OCI-M1 (cell line): ENCODE results near the gene SYT12.
"Not testable (repeated sequence)": the region's sequence is repeated elsewhere in the genome, so short reads cannot be mapped to it uniquely, and the experiment has no call there.

Source experiments
- DNase-seq: peaks from one replicate; lab custom pipeline; 2025; lab: John Stamatoyannopoulos, UW

Gene SYT12

DNA sequence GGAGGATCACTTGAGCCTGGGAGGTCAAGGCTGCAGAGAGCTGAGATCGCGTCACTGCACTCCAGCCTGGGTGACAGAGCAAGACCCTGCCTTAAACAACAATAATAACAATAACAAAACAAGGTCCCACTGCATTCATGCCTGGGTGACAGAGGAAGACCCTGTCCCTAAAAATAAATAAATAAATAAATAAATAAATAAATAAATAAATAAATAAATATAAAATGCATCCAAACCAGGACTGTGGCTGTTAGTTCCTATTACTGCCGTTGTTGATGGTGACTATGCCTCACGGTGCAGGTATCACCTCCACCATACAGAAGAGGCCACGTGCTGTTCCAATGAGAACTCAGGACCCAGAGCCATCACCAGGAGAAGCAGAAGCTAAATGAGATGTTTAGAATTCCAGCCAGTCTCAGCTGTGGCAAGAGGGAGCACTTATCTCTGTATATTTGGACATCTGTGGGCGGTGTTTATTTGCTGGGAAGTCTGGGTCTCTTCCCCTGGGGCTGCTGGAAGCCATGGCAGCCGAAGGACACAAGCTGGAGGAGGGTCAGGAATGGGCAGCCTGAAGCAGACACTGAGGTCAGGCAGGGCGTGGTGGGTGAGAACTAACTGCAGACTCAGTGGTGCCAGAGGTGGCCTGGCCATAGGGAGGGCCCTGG, 26.2 kb upstream of the SYT12 start:
- DNase-seq = no peak

- DNase-seq = no peak
Measured at GRCh38 chr11:66999555-66999954, 23.4 kb upstream of the SYT12 start.

GRCh38 chr11:67001332-67001731, 21.6 kb upstream of the SYT12 start:
- no peak for DNase-seq

GRCh38 chr11:67002297-67002913, 20.5 kb upstream of the SYT12 start:
- no peak for DNase-seq

DNA sequence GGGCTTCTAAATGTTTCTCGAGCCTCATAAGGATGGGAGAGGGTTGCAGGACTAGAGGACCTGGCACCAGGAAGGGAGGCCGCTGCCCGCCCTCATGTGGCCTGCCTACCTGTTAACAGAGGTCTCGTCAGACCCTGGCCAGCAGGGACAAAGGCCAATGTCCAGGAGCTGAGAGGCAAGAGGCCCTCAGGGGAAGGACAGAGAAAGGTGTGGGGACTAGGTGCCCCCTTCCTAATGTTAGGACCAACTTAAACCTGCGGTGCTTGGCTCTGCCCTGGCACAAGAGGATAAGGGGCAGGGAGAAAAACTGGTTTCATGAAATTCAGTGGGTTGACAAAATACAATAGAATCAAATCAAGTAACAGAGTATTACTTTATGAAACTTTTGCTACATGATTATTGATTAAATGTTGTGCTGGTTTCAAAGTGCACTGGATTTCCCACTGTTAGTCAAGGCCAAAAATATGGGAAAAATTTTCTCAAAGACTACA, 20.0 kb upstream of the SYT12 start:
- no peak for DNase-seq

DNA sequence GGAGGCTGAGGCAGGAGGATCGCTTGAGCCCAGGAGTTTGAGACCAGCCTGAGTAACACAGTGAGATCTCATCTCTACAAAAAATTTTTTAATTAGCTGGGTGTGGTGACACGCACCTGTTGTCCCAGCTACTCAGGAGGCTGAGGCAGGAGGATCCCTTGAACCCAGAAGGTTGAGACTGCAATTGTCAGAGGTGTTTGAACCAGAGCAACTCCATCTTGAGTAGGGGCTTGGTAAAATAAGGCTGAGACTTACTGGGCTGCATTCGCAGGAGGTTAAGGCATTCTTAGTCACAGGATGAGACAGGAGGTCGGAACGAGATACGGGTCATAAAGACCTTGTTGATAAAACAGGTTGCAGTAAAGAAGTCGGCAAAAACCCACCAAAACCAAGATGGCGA, 17.7 kb upstream of the SYT12 start:
- DNase-seq = not testable (repeated sequence)

GRCh38 chr11:67006029-67006884, 16.7 kb upstream of the SYT12 start:
- DNase-seq = peak; percentile 93

GRCh38 chr11:67007126-67007525, 15.8 kb upstream of the SYT12 start:
- DNase-seq = no peak

- DNase-seq = no peak
Measured at GRCh38 chr11:67010296-67010905, 12.5 kb upstream of the SYT12 start.

DNA sequence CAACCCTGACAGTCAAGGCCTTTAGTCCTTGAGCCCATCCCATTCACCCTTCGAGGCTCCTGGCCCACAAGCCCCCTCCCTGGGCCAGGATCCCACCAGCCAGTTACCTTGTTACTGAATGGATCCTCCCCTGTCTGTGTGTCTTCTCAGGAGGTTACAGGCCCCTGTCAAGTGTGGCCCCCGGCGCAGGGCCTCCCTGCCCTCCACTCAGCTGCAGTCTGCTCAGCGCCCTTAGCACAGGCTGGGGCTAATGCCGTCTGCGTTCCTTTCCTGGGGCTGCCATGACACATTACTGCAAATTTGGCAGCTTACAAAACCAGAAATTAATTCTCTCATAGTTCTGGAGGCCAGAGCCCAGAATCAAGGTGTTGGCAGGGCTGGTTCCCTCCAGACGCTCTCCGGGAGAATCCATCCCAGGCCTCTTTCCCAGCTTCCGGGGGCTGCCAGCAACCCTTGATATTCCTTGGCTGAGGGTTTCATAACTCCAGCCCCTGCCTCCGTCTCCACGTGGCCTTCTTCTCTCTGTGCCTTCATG, 9.4 kb upstream of the SYT12 start:
- no peak for DNase-seq

- DNase-seq = no peak
Measured at GRCh38 chr11:67014343-67014742, 8.6 kb upstream of the SYT12 start.

DNA sequence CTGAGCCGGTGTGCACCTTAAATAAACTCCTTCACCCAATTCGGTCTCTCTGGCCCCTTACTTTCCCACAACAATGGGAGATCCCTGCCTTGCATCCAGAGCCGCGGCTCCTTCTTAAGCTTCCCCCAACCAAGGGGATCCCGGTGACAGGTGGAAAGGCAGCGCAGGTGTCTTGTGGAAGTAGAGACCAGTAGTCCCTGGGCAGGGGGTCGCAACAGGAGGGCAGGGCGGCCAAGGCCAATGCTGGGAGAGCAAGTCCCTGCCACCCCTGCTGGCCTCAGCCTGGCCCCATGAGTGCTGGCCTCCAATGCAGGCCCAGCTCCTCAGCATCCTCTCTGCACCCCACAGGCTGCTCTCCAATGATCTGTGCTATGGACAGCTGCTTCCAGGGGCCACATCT, 7.9 kb upstream of the SYT12 start:
- no peak for DNase-seq

DNA sequence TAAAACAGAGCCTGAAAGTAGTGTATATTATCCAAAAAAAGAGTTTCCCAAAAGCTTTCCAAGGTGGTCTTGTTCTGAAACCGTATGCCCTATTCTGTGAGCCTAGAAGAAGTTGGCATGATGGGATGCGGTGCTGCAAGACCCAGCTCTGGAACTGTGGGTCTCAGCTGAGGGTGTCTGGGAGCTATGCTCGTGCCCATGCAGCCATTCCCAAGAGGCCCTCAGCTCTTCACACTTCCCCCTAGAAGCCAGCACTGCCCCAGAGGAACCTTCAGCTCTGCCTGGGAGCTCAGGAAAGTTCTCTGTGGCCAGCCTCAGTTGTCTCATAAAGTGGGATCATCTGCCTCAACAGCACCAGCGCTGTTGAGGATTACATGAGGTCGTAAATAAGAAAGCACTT, 6.4 kb upstream of the SYT12 start:
- no peak for DNase-seq

GRCh38 chr11:67020949-67021348, 2.0 kb upstream of the SYT12 start:
- DNase-seq = no peak

DNA sequence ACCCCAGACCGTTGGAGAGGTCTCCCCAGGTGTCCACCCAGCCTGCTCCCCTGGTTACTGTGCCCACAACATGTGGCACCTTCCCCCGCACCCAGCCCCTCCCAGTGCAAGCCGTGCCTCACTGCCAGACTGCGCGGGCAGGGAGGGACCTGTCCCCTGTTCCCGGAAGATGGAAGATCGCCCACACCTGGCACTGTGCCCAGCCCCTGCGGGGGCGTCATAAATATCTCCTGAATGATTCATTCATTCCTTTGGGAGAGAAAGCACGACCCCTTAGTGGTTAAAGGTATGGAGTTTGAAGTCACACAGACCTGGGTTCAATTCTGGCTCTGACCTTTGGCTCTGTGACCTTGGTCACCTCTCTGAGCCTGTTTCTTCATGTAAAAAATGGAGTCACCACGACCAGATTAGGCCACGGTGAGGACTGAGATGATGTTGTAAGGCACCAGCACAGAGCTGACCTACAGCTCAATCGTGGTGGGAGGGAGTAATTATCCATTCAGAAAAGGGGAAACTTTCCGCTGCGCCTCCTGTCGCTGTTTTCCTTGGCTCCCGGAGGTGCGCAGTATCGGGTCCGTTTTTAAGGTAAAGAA, 497 bp upstream of the SYT12 start:
- DNase-seq = no peak

DNA sequence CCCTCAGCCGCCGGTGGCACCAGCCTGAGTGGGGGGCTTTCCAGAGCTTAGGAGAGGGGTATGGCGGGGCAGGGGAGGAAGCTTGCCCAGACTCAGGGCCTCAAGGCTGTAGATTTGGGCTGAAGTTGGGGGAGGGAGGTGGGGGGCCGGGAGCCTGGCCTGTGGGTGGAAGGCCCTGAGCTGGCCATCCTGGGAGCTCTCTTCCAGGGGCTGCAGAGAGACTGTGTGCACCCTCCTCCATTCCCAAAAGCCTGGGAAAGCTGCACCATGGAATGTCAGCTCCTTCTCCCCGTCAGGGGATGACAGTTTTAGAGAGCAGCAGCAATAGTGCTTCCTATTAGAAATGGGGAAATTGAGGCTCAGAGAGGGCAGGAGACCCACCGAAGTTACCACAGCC, 1.0 kb downstream of the SYT12 start:
- no peak for DNase-seq

- DNase-seq = peak; percentile 44
Measured at GRCh38 chr11:67024410-67024809, 1.5 kb downstream of the SYT12 start.

DNA sequence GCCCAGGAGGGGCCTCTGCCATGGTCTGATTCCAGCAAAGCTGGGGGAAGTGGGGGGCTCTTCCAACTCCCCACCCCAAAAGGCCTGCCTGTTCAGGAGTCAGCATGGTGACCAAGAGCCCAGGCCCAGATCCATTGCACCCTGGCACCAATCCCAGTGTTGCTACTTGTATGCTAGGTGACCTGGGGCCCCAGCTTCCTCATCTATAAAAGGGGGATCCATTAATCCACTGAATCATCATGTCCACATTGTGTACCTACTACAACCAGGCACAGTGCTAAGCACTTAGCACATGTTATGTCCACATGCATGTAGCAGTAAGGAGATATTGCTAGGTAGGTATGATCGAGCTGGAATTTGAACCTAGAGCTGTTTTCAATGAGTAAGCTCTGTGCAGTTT, 2.0 kb downstream of the SYT12 start:
- DNase-seq = no peak

DNA sequence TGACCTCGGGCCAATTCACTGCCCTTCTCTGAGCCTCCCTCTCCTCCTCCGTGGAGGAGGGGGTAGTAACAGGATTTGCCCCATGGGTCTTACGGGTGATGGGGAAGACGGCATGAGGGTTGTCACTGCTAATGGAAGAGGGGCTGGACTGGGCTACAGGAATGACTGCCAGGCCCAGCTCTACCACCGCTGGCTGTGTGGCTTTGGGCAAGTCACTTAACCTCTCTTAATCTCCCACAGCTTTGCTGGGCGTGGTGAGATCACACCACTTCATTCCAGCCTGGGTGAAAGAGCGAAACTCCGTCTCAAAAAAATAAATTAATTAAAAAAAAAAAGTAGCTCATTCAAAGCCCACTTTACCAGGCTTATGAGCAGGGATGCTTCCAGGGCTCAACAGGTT, 2.8 kb downstream of the SYT12 start:
- no peak for DNase-seq

DNA sequence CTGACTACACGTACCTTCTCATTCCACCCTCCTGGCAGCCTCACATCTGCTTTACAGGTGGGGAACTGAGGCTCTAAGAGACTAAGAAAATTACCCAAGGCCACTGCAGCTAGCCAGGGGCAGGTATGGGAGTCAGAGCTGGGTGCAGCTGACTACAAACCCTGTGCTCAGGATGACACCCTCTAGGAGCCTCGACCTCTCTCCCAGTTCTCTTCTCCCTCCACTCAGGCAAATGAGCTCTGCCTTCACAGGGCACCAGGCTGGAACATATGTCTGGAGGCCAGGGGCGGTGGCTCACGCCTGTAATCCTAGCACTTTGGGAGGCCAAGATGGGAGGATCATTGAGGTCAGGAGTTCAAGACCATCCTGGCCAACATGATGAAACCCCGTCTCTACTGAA, 4.0 kb downstream of the SYT12 start:
- DNase-seq = no peak

- no peak for DNase-seq
Measured at GRCh38 chr11:67027483-67027930, 4.6 kb downstream of the SYT12 start.
